Measurements from ENCODE around the gene USP35.

USP35 gene

GRCh38 chr11:78180751-78181150 lies 8.0 kb upstream of the USP35 start:
- no peak for DNase-seq
- no peak for ATAC-seq (replicated peaks)
- Mint-ChIP-seq H3K27ac (no peak overlapping the region), H3K36me3 (ENCODE audit: insufficient read depth) (no peaks in the 10 kb centered on the region), H3K27me3 (no peaks in the 10 kb centered on the region), H3K9me3 (peaks cover 0 to 6% of the 10 kb centered on the region in 2 donors), H3K4me1 (ENCODE audit: low read depth in 2 of 2) (peaks cover 3 to 6% of the 10 kb centered on the region in 2 donors), H3K4me3 (no peak overlapping the region)

- Mint-ChIP-seq H3K36me3 (ENCODE audit: insufficient read depth) (no peaks in the 10 kb centered on the region), H3K9me3 (peaks cover 0 to 3% of the 10 kb centered on the region in 2 donors), H3K27ac (no peak overlapping the region), H3K27me3 (no peaks in the 10 kb centered on the region), H3K4me3 (no peak overlapping the region), H3K4me1 (ENCODE audit: low read depth in 2 of 2) (peaks cover 3 to 6% of the 10 kb centered on the region in 2 donors)
- ATAC-seq (replicated peaks) (no peak), DNase-seq (no peak)
Observed at GRCh38 chr11:78181185-78181584, 7.5 kb upstream of the USP35 start.

- Mint-ChIP-seq H3K27me3 (no peaks in the 10 kb centered on the region), H3K4me3 (peak overlapping the region; percentile 95 to 97), H3K27ac (peak overlapping the region; percentile 85 to 88), H3K9me3 (no peaks in the 10 kb centered on the region), H3K4me1 (ENCODE audit: low read depth in 2 of 2) (peaks cover 32 to 42% of the 10 kb centered on the region in 2 donors), H3K36me3 (ENCODE audit: insufficient read depth) (peaks cover 18% of the 10 kb centered on the region)
- peak; percentile 46 to 60 (median 57) for DNase-seq
- peak; percentile 66 for ATAC-seq (replicated peaks)
Observed at GRCh38 chr11:78187366-78188285, 1.1 kb upstream of the USP35 start.

- Mint-ChIP-seq H3K27ac (peak overlapping the region; percentile 85 to 88), H3K27me3 (no peaks in the 10 kb centered on the region), H3K4me1 (ENCODE audit: low read depth in 2 of 2) (peaks cover 32 to 43% of the 10 kb centered on the region in 2 donors), H3K4me3 (peak overlapping the region; percentile 95 to 97), H3K9me3 (no peaks in the 10 kb centered on the region), H3K36me3 (ENCODE audit: insufficient read depth) (peaks cover 18% of the 10 kb centered on the region)
- DNase-seq (no peak), ATAC-seq (replicated peaks) (no peak)
Observed at GRCh38 chr11:78189174-78189724, 530 bp downstream of the USP35 start.

- Mint-ChIP-seq H3K9me3 (no peaks in the 10 kb centered on the region), H3K27ac (peak overlapping the region; percentile 85 to 88), H3K4me1 (ENCODE audit: low read depth in 2 of 2) (peaks cover 35 to 49% of the 10 kb centered on the region in 2 donors), H3K27me3 (no peaks in the 10 kb centered on the region), H3K36me3 (ENCODE audit: insufficient read depth) (peaks cover 18% of the 10 kb centered on the region), H3K4me3 (peak overlapping the region; percentile 95 to 97)
- no peak for DNase-seq
- ATAC-seq (replicated peaks) = no peak
Observed at GRCh38 chr11:78189851-78190250, 1.1 kb downstream of the USP35 start.

GRCh38 chr11:78190374-78190773 lies 1.7 kb downstream of the USP35 start:
- DNase-seq = no peak
- H3K27me3 Mint-ChIP-seq = no peaks in the 10 kb centered on the region

GRCh38 chr11:78190871-78191538 lies 2.3 kb downstream of the USP35 start:
- Mint-ChIP-seq H3K9me3 (no peaks in the 10 kb centered on the region), H3K27ac (no peak overlapping the region), H3K4me1 (ENCODE audit: low read depth in 2 of 2) (peaks cover 36 to 50% of the 10 kb centered on the region in 2 donors), H3K27me3 (no peaks in the 10 kb centered on the region), H3K36me3 (ENCODE audit: insufficient read depth) (peaks cover 18% of the 10 kb centered on the region), H3K4me3 (no peak overlapping the region)
- no peak for DNase-seq
- ATAC-seq (replicated peaks) = no peak

More at GRCh38 chr11:78190374-78190773, 1.7 kb downstream of the USP35 start:
- peak overlapping the region; percentile 17 to 97 for H3K4me3 Mint-ChIP-seq
- no peak for ATAC-seq (replicated peaks)
- H3K4me1 Mint-ChIP-seq (ENCODE audit: low read depth in 2 of 2) = peaks cover 35 to 50% of the 10 kb centered on the region in 2 donors
- no peaks in the 10 kb centered on the region for H3K9me3 Mint-ChIP-seq
- peaks cover 18% of the 10 kb centered on the region for H3K36me3 Mint-ChIP-seq (ENCODE audit: insufficient read depth)
- peak overlapping the region; percentile 85 to 88 for H3K27ac Mint-ChIP-seq

- Mint-ChIP-seq H3K27me3 (no peaks in the 10 kb centered on the region), H3K4me1 (ENCODE audit: low read depth in 2 of 2) (peaks cover 34 to 46% of the 10 kb centered on the region in 2 donors), H3K9me3 (no peaks in the 10 kb centered on the region), H3K4me3 (no peak overlapping the region), H3K27ac (peak overlapping the region in 1 of 2 donors; percentile 69), H3K36me3 (ENCODE audit: insufficient read depth) (peaks cover 16% of the 10 kb centered on the region)
- no peak for ATAC-seq (replicated peaks)
- no peak for DNase-seq
Observed at GRCh38 chr11:78192223-78192719, 3.6 kb downstream of the USP35 start.

- DNase-seq (no peak), ATAC-seq (replicated peaks) (no peak)
- Mint-ChIP-seq H3K27me3 (no peaks in the 10 kb centered on the region), H3K27ac (peak overlapping the region in 1 of 2 donors; percentile 69), H3K4me3 (no peak overlapping the region), H3K9me3 (no peaks in the 10 kb centered on the region), H3K4me1 (ENCODE audit: low read depth in 2 of 2) (peaks cover 28 to 39% of the 10 kb centered on the region in 2 donors), H3K36me3 (ENCODE audit: insufficient read depth) (peaks cover 10% of the 10 kb centered on the region)
Observed at GRCh38 chr11:78192911-78193351, 4.2 kb downstream of the USP35 start.

- Mint-ChIP-seq H3K27ac (peak overlapping the region in 1 of 2 donors; percentile 69), H3K4me3 (no peak overlapping the region), H3K27me3 (no peaks in the 10 kb centered on the region), H3K4me1 (ENCODE audit: low read depth in 2 of 2) (peaks cover 26 to 30% of the 10 kb centered on the region in 2 donors), H3K36me3 (ENCODE audit: insufficient read depth) (peaks cover 6% of the 10 kb centered on the region), H3K9me3 (no peaks in the 10 kb centered on the region)
- ATAC-seq (replicated peaks) (no peak), DNase-seq (no peak)
Observed at GRCh38 chr11:78193806-78194205, 5.1 kb downstream of the USP35 start.

- ATAC-seq (replicated peaks) = no peak
- no peaks in the 10 kb centered on the region for H3K9me3 Mint-ChIP-seq
- H3K27ac Mint-ChIP-seq = peak overlapping the region; percentile 12 to 69
- peaks cover 5% of the 10 kb centered on the region for H3K36me3 Mint-ChIP-seq (ENCODE audit: insufficient read depth)
- H3K4me1 Mint-ChIP-seq (ENCODE audit: low read depth in 2 of 2) = peaks cover 26% of the 10 kb centered on the region in 2 donors
- no peaks in the 10 kb centered on the region for H3K27me3 Mint-ChIP-seq
- H3K4me3 Mint-ChIP-seq = no peak overlapping the region
- no peak for DNase-seq
Observed at GRCh38 chr11:78194490-78194889, 5.8 kb downstream of the USP35 start.

- H3K9me3 Mint-ChIP-seq = no peaks in the 10 kb centered on the region
- peak overlapping the region in 1 of 2 donors; percentile 46 for H3K27ac Mint-ChIP-seq
- DNase-seq (no peak), ATAC-seq (replicated peaks) (no peak)
- no peaks in the 10 kb centered on the region for H3K27me3 Mint-ChIP-seq
- H3K4me3 Mint-ChIP-seq = no peak overlapping the region
- H3K4me1 Mint-ChIP-seq (ENCODE audit: low read depth in 2 of 2) = peaks cover 12 to 14% of the 10 kb centered on the region in 2 donors
- no peaks in the 10 kb centered on the region for H3K36me3 Mint-ChIP-seq (ENCODE audit: insufficient read depth)
Observed at GRCh38 chr11:78195917-78196560, 7.3 kb downstream of the USP35 start.

GRCh38 chr11:78196661-78197091 lies 8.0 kb downstream of the USP35 start:
- Mint-ChIP-seq H3K4me3 (no peak overlapping the region), H3K27me3 (no peaks in the 10 kb centered on the region), H3K4me1 (ENCODE audit: low read depth in 2 of 2) (peaks cover 10 to 16% of the 10 kb centered on the region in 2 donors), H3K9me3 (no peaks in the 10 kb centered on the region), H3K27ac (no peak overlapping the region), H3K36me3 (ENCODE audit: insufficient read depth) (no peaks in the 10 kb centered on the region)
- ATAC-seq (replicated peaks) (no peak), DNase-seq (no peak)

All from effector memory CD8-positive, alpha-beta T cell (primary cell).